ENCODE data around the gene SEPTIN12. TPM values are rescaled to one million over a fixed set of nuclear protein-coding genes. Genes with fewer than 3 reads are reported as not detected.

SEPTIN12 gene
- total and polyA plus RNA-seq, 2 experiments from 2014 or later = not detected

DNA sequence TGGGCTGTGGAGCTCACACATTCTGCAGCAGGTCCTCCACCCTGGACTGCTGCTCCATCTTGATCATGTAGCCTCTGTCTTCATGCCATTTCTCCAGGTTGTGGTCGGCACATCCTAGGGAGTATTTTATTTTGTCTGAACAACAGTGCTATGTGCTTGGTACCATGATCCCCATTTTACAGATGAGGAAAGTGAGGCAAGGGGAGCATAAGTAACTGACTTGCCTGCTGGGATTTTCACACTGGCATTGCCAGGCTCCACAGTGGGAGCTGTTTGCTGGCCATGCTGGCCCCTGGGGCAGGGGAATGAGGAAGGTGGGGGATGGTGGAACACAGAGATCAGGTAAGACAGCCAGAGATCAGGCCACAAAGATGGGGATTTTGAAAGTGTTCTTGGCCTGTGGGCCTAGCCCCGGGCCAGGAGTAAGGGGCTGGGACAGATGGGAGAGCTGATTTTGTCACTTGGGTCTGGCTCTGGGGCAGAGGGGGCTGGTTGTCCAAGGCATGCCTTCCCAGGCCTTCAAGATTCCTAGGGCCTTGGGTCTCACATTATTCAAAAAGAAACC is 11.9 kb downstream of the SEPTIN12 start:
- Histone ChIP-seq H2AFZ (no peak overlapping the region), H3K9me3 (ENCODE audit: low read depth) (no peaks in the 10 kb centered on the region), H3K27ac (no peak overlapping the region), H3K4me2 (no peak overlapping the region), H3K4me1 (ENCODE audit: insufficient read depth) (no peaks in the 10 kb centered on the region), H3K4me3 (no peak overlapping the region), H3K36me3 (replicated peaks; ENCODE audit: insufficient read depth, low read depth) (no peaks in the 10 kb centered on the region), H3K79me2 (no peaks in the 10 kb centered on the region), H3K27me3 (no peaks in the 10 kb centered on the region), H3K9me2 (replicated peaks; ENCODE audit: insufficient read depth) (no peaks in the 10 kb centered on the region), H4K20me1 (ENCODE audit: insufficient read depth, poor library complexity, severe bottlenecking) (no peaks in the 10 kb centered on the region)
- 90% methylated on average over 2 of the region's 2 CpGs for WGBS (ENCODE audit: low lambda C conversion rate, missing lambda C conversion rate)
- TF ChIP-seq EZH2phosphoT487 (IDR thresholded peaks at IDR 0.05; ENCODE audit: low read depth, severe bottlenecking, unreplicated experiment) (no peak), EZH2 (IDR thresholded peaks at IDR 0.05; ENCODE audit: borderline replicate concordance) (no peak)
- TF ChIP-seq, protein P1, sequence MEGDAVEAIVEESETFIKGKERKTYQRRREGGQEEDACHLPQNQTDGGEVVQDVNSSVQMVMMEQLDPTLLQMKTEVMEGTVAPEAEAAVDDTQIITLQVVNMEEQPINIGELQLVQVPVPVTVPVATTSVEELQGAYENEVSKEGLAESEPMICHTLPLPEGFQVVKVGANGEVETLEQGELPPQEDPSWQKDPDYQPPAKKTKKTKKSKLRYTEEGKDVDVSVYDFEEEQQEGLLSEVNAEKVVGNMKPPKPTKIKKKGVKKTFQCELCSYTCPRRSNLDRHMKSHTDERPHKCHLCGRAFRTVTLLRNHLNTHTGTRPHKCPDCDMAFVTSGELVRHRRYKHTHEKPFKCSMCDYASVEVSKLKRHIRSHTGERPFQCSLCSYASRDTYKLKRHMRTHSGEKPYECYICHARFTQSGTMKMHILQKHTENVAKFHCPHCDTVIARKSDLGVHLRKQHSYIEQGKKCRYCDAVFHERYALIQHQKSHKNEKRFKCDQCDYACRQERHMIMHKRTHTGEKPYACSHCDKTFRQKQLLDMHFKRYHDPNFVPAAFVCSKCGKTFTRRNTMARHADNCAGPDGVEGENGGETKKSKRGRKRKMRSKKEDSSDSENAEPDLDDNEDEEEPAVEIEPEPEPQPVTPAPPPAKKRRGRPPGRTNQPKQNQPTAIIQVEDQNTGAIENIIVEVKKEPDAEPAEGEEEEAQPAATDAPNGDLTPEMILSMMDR (IDR thresholded peaks at IDR 0.05; ENCODE audit: poor library complexity) = no peak
- DNase-seq (ENCODE audit: low spot score) = no peak

DNA sequence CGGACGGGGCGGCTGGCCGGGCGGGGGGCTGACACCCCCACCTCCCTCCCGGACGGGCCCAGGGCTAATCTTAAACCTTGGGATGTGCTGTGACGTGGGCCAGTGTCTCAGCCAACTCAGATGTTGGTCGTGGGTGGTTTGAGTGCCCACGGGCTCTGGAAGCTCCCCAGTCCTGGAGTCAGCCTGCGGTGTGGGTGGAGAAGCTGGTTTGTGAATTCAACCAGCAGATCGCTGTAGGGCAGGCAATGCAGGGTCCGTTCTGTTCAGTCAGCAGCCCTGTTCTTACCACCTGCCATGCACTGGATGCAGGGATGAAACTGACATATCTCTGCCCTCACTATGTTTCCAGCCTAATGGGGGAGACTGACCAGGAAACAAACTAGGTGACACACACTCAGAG is 13.1 kb downstream of the SEPTIN12 start:
- Histone ChIP-seq H3K27me3 (no peaks in the 10 kb centered on the region), H3K4me2 (no peak overlapping the region), H3K4me3 (no peak overlapping the region), H3K36me3 (replicated peaks; ENCODE audit: insufficient read depth, low read depth) (no peaks in the 10 kb centered on the region), H3K4me1 (ENCODE audit: insufficient read depth) (no peaks in the 10 kb centered on the region), H4K20me1 (ENCODE audit: insufficient read depth, poor library complexity, severe bottlenecking) (no peaks in the 10 kb centered on the region), H3K79me2 (no peaks in the 10 kb centered on the region), H3K27ac (no peak overlapping the region), H3K9me2 (replicated peaks; ENCODE audit: insufficient read depth) (no peaks in the 10 kb centered on the region), H3K9me3 (ENCODE audit: low read depth) (no peaks in the 10 kb centered on the region), H2AFZ (no peak overlapping the region)
- DNase-seq (ENCODE audit: low spot score) = no peak
- TF ChIP-seq EZH2 (IDR thresholded peaks at IDR 0.05; ENCODE audit: borderline replicate concordance) (no peak), EZH2phosphoT487 (IDR thresholded peaks at IDR 0.05; ENCODE audit: low read depth, severe bottlenecking, unreplicated experiment) (no peak)
- TF ChIP-seq, protein P1 (IDR thresholded peaks at IDR 0.05; ENCODE audit: poor library complexity) = no peak
- 84% methylated on average over 6 of the region's 13 CpGs for WGBS (ENCODE audit: low lambda C conversion rate, missing lambda C conversion rate)

DNA sequence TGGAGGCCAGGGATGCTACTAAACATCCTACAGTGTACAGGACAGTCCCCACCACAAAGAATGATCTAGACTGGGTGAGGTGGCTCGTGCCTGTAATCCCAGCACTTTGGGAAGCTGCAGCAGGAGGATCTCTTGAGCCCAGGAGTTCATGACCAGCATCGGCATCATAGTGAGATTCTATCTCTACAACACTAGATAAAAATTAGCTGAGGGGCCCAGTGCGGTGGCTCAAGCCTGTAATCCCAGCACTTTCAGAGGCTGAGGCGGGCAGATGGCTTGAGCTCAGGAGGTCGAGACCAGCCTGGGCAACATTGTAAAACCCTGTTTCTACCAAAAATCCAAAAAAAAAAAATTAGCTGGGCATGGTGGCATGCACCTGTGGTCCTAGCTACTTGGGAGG is 15.8 kb downstream of the SEPTIN12 start:
- no peaks in the 10 kb centered on the region for H3K79me2 ChIP-seq
- no peak overlapping the region for H2AFZ ChIP-seq
- no peaks in the 10 kb centered on the region for H4K20me1 ChIP-seq (ENCODE audit: insufficient read depth, poor library complexity, severe bottlenecking)
- WGBS (ENCODE audit: low lambda C conversion rate, missing lambda C conversion rate) = 87% methylated on average over 5 of the region's 5 CpGs
- no peaks in the 10 kb centered on the region for H3K27me3 ChIP-seq
- TF ChIP-seq EZH2 (IDR thresholded peaks at IDR 0.05; ENCODE audit: borderline replicate concordance) (no peak), EZH2phosphoT487 (IDR thresholded peaks at IDR 0.05; ENCODE audit: low read depth, severe bottlenecking, unreplicated experiment) (no peak)
- TF ChIP-seq, protein P1 (IDR thresholded peaks at IDR 0.05; ENCODE audit: poor library complexity) = no peak
- no peak for DNase-seq (ENCODE audit: low spot score)
- H3K4me1 ChIP-seq (ENCODE audit: insufficient read depth) = no peaks in the 10 kb centered on the region
- H3K9me2 ChIP-seq (replicated peaks; ENCODE audit: insufficient read depth) = no peaks in the 10 kb centered on the region
- H3K4me3 ChIP-seq = no peak overlapping the region
- no peak overlapping the region for H3K27ac ChIP-seq
- no peaks in the 10 kb centered on the region for H3K36me3 ChIP-seq (replicated peaks; ENCODE audit: insufficient read depth, low read depth)
- no peak overlapping the region for H3K4me2 ChIP-seq
- H3K9me3 ChIP-seq (ENCODE audit: low read depth) = no peaks in the 10 kb centered on the region

Measured in hepatocyte (in vitro differentiated cells).